ENCODE measurements around the gene COG5. TPM values are rescaled to one million over a fixed set of nuclear protein-coding genes. Genes with fewer than 3 reads are reported as not detected.

The COG5 gene
- total RNA-seq, 4 donors from 2014 or later, result 49.9 to 58.2 (median 54.5) TPM

GRCh38 chr7:107187774-107188173, 375.9 kb downstream of the COG5 start:
- TF ChIP-seq CTCF (IDR thresholded peaks at IDR 0.05; ENCODE audit: low read depth), result no peak

- TF ChIP-seq CTCF (IDR thresholded peaks at IDR 0.05; ENCODE audit: low read depth), result no peak
Measured at GRCh38 chr7:107186240-107186639, 377.5 kb downstream of the COG5 start.

GRCh38 chr7:107185716-107186115, 378.0 kb downstream of the COG5 start:
- TF ChIP-seq CTCF (IDR thresholded peaks at IDR 0.05; ENCODE audit: low read depth), result no peak

- TF ChIP-seq CTCF (IDR thresholded peaks at IDR 0.05; ENCODE audit: low read depth), result no peak
Measured at GRCh38 chr7:107181172-107181571, 382.5 kb downstream of the COG5 start.

- no peak for TF ChIP-seq CTCF (IDR thresholded peaks at IDR 0.05; ENCODE audit: low read depth)
Measured at GRCh38 chr7:107180378-107180777, 383.3 kb downstream of the COG5 start.

- no peak for TF ChIP-seq CTCF (IDR thresholded peaks at IDR 0.05; ENCODE audit: low read depth)
Measured at GRCh38 chr7:107179326-107180164, 384.2 kb downstream of the COG5 start.

- no peak for TF ChIP-seq CTCF (IDR thresholded peaks at IDR 0.05; ENCODE audit: low read depth)
Measured at GRCh38 chr7:107173691-107174406, 389.9 kb downstream of the COG5 start.
